ENCODE data around the gene DNAJC17. TPM values are rescaled to one million over a fixed set of nuclear protein-coding genes. Genes with fewer than 3 reads are reported as not detected.

DNAJC17 gene
- total RNA-seq, 2 experiments from 2014 or later, result 24.2 to 39.9 TPM

- ChIA-PET POLR2A (interaction anchor here (1.4 kb wide), 1 partner anchor 14 kb away, joined by 4 read pairs; no protein-coding TSS in a partner anchor), CTCF (ENCODE audit: unreplicated experiment) (no interaction called here)
- H2AFZ ChIP-seq (ENCODE audit: low read length), result no peak overlapping the region
- H4K20me1 ChIP-seq (ENCODE audit: insufficient read depth, low read length), result no peaks in the 10 kb centered on the region
- DNase-seq (ENCODE audit: low spot score), result no peak
- no peaks in the 10 kb centered on the region for H3K9me3 ChIP-seq (ENCODE audit: low read length)
- no TSS peak for BruUV-seq (replicated peaks)
- no peaks in the 10 kb centered on the region for H3K9me2 ChIP-seq (ENCODE audit: insufficient read depth, low read length)
- intact Hi-C loops (cut with micrococcal nuclease; ENCODE audit: unreplicated experiment), result no loop called here
- no peak overlapping the region for H3K4me3 ChIP-seq (ENCODE audit: low read depth, low read length, poor library complexity, severe bottlenecking)
- no peaks in the 10 kb centered on the region for H3K79me2 ChIP-seq (ENCODE audit: insufficient read depth, low read depth, low read length)
- TF ChIP-seq EZH2phosphoT487 (IDR thresholded peaks at IDR 0.05; ENCODE audit: borderline replicate concordance, low read depth, low read length) (no peak), CTCF (conservative IDR thresholded peaks at IDR 0.05; ENCODE audit: low read length) (no peak)
- no peak overlapping the region for H3K4me2 ChIP-seq (ENCODE audit: low read length)
- no peak overlapping the region for H3K27ac ChIP-seq (ENCODE audit: low read depth, low read length, poor library complexity, severe bottlenecking)
- H3K36me3 ChIP-seq (ENCODE audit: insufficient read depth, low read length), result no peaks in the 10 kb centered on the region
- no peaks in the 10 kb centered on the region for H3K4me1 ChIP-seq (ENCODE audit: insufficient read depth, low read length, poor library complexity, severe bottlenecking)
Measured at GRCh38 chr15:40799523-40799922, 7.8 kb downstream of the DNAJC17 start.

- Histone ChIP-seq H3K36me3 (ENCODE audit: insufficient read depth, low read length) (peaks cover 4% of the 10 kb centered on the region; the same call in 1 of the 2 replicates), H3K9me2 (ENCODE audit: insufficient read depth, low read length) (no peaks in the 10 kb centered on the region), H3K4me2 (ENCODE audit: low read length) (no peak overlapping the region), H4K20me1 (ENCODE audit: insufficient read depth, low read length) (no peaks in the 10 kb centered on the region), H3K79me2 (ENCODE audit: insufficient read depth, low read depth, low read length) (0 out of 2 replicates have a peak, but pooled peaks cover 3% of the 10 kb centered on the region), H3K9me3 (ENCODE audit: low read length) (no peaks in the 10 kb centered on the region), H3K4me1 (ENCODE audit: insufficient read depth, low read length, poor library complexity, severe bottlenecking) (no peaks in the 10 kb centered on the region), H3K27ac (ENCODE audit: low read depth, low read length, poor library complexity, severe bottlenecking) (no peak overlapping the region), H2AFZ (ENCODE audit: low read length) (no peak overlapping the region), H3K4me3 (ENCODE audit: low read depth, low read length, poor library complexity, severe bottlenecking) (no peak overlapping the region)
- DNase-seq (ENCODE audit: low spot score), result no peak
- no TSS peak for BruUV-seq (replicated peaks)
- POLR2A ChIA-PET, result interaction anchor here (0.5 to 1.6 kb wide), 3 partner anchors 10 to 198 kb away, joined by 3 to 4 read pairs (median 3); partner anchors contain the start of genes DNAJC17 and ZFYVE19
- CTCF ChIA-PET (ENCODE audit: unreplicated experiment), result no interaction called here
- TF ChIP-seq CTCF (conservative IDR thresholded peaks at IDR 0.05; ENCODE audit: low read length) (no peak), EZH2phosphoT487 (IDR thresholded peaks at IDR 0.05; ENCODE audit: borderline replicate concordance, low read depth, low read length) (no peak)
- intact Hi-C loops (cut with micrococcal nuclease; ENCODE audit: unreplicated experiment), result no loop called here
Measured at GRCh38 chr15:40796512-40796911, 10.8 kb downstream of the DNAJC17 start.

- H3K79me2 ChIP-seq (ENCODE audit: insufficient read depth, low read depth, low read length), result 0 out of 2 replicates have a peak, but pooled peaks cover 3% of the 10 kb centered on the region
Measured at GRCh38 chr15:40796041-40796440, 11.2 kb downstream of the DNAJC17 start.

More at GRCh38 chr15:40796041-40796440, 11.2 kb downstream of the DNAJC17 start:
- peaks cover 4% of the 10 kb centered on the region; the same call in 1 of the 2 replicates for H3K36me3 ChIP-seq (ENCODE audit: insufficient read depth, low read length)
- CTCF ChIA-PET (ENCODE audit: unreplicated experiment), result no interaction called here
- H3K27ac ChIP-seq (ENCODE audit: low read depth, low read length, poor library complexity, severe bottlenecking), result no peak overlapping the region
- BruUV-seq (replicated peaks), result no TSS peak
- no peak for TF ChIP-seq EZH2phosphoT487 (IDR thresholded peaks at IDR 0.05; ENCODE audit: borderline replicate concordance, low read depth, low read length)
- no peak for TF ChIP-seq CTCF (conservative IDR thresholded peaks at IDR 0.05; ENCODE audit: low read length)
- DNase-seq (ENCODE audit: low spot score), result no peak
- intact Hi-C loops (cut with micrococcal nuclease; ENCODE audit: unreplicated experiment), result no loop called here
- POLR2A ChIA-PET, result interaction anchor here (1.6 kb wide), 1 partner anchor 11 kb away, joined by 4 read pairs; the partner anchor contains the start of genes DNAJC17 and ZFYVE19
- H2AFZ ChIP-seq (ENCODE audit: low read length), result no peak overlapping the region
- H4K20me1 ChIP-seq (ENCODE audit: insufficient read depth, low read length), result no peaks in the 10 kb centered on the region
- H3K4me1 ChIP-seq (ENCODE audit: insufficient read depth, low read length, poor library complexity, severe bottlenecking), result no peaks in the 10 kb centered on the region
- no peak overlapping the region for H3K4me2 ChIP-seq (ENCODE audit: low read length)
- no peaks in the 10 kb centered on the region for H3K9me2 ChIP-seq (ENCODE audit: insufficient read depth, low read length)
- H3K9me3 ChIP-seq (ENCODE audit: low read length), result no peaks in the 10 kb centered on the region
- no peak overlapping the region for H3K4me3 ChIP-seq (ENCODE audit: low read depth, low read length, poor library complexity, severe bottlenecking)

Measured in OCI-LY7 (cell line).